CD4-positive, alpha-beta T cell treated with Interleukin-15 for 4 hours (primary cell): ENCODE results near the gene STAT2.
"Not testable (repeated sequence)": the region's sequence is repeated elsewhere in the genome, so short reads cannot be mapped to it uniquely, and the experiment has no call there.

Source experiments
- DNase-seq: peaks from one replicate; pipeline ENCODE4 v3.0.0-alpha.2; 2020; ENCODE audit warnings: low spot score

Gene STAT2

DNA sequence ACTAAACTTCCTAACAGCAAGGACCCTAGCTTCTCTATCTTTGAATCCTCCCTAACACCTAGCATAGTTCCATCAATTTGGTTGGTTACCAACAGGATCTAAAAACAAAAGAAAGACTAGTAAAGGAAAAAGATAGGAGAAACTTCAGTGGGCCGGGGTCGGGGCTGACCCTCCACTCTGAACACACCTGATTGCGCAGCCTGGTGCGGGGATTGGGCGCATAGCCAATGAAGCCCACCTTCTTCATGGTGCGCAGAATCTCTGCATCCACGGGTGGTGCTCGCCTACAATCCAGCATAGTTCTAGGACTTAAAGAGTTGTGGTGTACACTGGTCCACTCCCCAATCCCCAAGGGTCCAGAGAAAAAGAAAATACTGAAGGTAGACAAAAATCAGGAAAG, 33.8 kb downstream of the STAT2 start:
- no peak for DNase-seq

- no peak for DNase-seq
Measured at GRCh38 chr12:56324206-56324605, 35.7 kb downstream of the STAT2 start.

GRCh38 chr12:56321610-56322009, 38.3 kb downstream of the STAT2 start:
- not testable (repeated sequence) for DNase-seq

DNA sequence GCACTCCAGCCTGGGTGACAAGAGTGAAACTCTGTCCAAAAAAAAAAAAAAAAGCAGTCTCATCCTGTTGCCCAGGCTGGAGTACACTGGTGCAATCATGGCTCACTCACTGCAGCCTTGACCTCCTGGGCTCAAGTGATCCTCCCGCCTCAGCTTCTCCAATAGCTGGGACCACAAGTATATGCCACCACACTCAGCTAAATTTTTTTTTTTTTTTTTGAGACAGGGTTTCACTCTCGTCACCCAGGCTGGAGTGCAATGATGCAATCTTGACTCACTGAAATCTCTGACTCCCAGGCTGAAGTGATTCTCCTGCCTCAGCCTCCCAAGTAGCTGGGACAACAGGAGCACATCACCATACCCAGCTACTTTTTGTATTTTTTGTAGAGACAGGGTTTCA, 38.9 kb downstream of the STAT2 start:
- no peak for DNase-seq

DNA sequence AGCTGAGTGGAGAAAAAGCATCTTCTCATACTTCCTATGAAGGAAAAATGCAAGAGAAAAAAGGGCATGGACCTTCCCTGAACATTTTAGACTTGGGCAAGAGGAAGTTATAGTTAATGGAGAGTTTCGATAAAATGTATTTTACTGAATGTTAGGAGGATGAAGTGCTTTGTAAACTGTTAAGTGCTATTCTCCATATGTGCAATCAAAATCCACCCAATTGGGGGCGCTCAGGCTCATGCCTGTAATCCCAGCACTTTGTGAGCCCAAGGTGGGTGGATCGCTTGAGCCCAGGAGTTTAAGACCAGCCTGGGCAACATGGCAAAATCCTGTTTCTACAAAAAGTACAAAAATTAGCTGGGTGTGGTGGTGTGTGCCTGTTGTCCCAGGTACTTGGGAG, 42.2 kb downstream of the STAT2 start:
- no peak for DNase-seq

DNA sequence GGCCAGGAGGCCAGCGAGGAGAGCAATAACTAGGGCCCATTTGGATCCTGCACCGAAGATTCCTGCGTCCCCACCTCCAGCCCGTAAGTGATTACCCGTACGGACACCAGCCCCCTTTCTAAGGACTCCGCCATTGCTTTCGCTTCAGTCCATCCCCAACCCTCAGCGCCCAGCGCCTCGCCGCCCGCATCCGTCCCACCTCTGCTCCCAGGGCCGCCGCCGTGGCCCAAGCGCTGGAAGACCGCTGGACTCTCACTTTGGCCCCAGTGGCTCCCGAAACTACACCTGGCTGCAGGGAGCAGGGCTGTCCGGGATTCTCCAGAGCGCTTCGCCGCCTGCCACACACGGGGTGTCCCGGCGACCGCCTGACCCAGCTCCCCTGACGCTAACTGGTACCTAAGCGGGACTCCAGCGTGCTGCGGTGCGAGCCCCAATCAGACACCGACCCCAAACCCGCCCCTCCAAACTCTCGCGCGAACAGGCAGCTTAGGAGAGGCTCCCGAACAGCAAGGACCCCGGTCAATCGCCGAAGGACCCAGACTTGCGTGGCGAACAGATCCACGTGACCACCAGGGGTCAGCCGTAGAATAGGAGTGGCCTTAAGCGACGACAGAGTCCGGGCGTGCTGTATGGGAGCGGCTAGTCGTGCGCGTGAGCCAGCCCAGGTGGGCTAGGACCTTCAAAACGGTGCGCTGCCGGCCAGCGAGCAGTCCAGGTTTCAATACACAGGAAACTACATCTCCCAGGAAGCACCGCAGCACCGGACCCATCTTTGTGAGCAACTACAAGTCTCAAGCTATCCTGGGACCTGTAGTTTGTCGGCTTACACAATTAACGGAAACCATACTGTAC, 44.1 kb downstream of the STAT2 start, which contains the start of gene CNPY2:
Gene CNPY2, minus strand, starts transcription at position 367 of the 852 bp plus-strand sequence. CDS start 771 bp downstream, outside the sequence.
- DNase-seq = peak; percentile 96

DNA sequence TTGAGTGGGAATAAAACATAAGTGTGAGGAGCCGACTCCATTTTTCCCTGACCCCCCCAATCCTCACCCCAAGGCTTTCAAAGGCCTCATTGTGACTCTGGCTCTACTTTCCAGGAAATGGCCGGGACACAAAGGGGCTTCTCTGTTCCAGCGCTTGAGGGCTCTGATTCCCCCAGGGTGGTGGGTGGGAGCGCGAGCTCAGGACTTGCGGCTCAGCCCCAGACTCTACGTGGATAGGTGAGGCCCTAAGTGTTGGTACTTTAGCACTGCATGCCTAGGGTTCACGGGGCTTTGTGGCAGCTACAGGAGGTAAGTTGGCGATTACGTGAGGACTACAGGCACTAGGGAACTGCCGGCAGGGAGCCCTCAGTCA, 44.7 kb downstream of the STAT2 start:
- DNase-seq = no peak

- DNase-seq = no peak
Measured at GRCh38 chr12:56311003-56311402, 48.9 kb downstream of the STAT2 start.

- DNase-seq = no peak
Measured at GRCh38 chr12:56308714-56309113, 51.2 kb downstream of the STAT2 start.

- DNase-seq = no peak
Measured at GRCh38 chr12:56307221-56307965, 52.5 kb downstream of the STAT2 start.

GRCh38 chr12:56304872-56305590, 54.9 kb downstream of the STAT2 start:
- no peak for DNase-seq

DNA sequence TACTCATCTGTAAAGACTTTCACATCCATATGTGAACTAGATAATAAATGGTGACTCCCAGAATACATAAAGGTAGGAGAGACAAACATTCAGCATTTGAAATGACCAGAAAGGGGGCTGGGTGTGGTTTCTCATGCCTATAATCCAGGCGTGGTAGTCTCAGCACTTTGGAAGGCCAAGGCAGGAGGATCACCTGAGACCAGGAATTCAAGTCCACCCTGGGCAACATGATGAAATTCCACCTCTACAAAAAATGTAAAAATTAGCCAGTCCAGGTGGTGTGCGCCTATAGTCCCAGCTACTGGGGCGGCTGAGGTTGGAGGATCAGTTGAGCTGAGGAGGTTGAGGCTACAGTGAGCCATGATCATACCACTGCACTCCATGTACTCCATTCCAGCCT, 55.6 kb downstream of the STAT2 start:
- DNase-seq = no peak

DNA sequence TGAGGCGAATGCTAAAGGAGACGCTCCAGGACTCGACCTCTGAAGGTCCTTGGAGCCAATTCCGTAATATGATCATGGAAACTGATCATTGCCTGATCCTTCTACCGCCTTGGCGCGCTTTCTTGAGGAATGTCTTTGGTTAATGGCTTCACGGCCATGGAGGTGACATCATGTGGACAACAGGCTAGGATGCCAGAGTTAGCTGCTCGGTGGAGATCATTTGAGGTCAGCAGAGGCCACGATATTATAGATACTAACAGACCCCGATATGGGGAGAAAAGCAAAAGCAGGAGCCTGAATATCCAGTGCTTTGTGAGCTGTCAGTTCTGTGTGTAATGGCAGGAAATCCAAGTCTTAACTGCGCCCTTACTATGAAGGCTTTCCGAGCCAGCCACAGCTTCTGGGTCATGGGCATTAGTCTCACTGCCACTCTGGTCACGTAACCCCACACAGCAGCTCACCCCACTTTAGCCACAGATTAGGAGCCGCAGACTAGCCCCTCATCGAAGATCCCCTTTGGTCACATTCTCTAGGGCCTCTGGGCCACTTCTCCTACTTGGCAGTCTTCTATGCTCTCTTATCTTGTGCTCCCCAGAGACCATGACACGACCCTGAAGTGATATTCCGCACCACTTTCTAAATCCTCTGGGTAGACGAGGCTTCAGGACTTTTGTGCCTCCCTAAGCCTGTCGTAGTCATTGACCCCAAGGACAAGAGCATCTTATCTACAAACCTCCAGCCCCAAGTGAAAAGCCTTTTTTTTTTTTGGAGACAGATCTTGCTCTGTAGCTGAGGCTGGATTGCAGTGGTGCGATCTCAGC, 59.1 kb downstream of the STAT2 start:
- no peak for DNase-seq

DNA sequence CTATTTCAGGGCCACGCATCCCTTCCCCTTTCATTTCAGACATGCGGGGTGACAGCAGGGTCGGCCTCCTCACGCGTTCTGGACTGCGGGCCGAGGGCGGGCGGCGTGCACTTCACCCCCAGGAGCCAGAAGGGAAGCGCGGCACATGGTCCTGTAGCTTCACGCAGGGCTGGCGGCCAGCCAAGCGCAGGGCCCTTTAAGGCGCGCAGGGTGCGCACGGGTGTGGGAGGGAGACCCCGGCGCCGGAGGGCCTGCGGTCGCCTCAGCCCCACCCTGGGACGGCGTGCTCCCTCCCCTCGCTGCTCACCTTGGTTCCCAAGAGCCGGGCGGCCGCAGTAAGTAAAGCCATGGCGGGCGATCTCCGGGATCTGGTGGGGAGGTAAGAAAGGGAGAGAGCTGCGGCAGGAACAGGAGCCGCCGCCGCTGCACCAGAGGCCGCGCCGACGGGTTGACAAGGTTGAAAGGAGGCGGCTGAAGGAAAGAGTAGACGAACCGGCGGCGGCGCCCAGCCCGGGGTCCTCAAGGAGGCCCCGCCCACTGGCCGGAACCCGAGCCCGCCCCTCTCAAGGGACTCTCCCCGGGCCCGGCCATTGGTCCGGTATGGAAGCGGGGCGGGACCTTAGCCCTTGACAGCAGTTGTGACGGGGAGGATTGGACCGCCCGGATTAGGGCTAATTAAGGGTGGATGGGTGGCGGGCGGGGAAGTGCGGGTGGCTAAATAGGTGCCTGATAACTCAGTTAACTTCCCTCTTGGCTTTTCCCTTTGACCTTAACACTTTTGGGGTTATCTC, 59.9 kb downstream of the STAT2 start, which contains the start of gene CS:
Gene CS, minus strand, starts transcription at position 478 of the 791 bp plus-strand sequence. Its CDS starts 129 bp downstream, at position 349.
- DNase-seq = peak; percentile 99

DNA sequence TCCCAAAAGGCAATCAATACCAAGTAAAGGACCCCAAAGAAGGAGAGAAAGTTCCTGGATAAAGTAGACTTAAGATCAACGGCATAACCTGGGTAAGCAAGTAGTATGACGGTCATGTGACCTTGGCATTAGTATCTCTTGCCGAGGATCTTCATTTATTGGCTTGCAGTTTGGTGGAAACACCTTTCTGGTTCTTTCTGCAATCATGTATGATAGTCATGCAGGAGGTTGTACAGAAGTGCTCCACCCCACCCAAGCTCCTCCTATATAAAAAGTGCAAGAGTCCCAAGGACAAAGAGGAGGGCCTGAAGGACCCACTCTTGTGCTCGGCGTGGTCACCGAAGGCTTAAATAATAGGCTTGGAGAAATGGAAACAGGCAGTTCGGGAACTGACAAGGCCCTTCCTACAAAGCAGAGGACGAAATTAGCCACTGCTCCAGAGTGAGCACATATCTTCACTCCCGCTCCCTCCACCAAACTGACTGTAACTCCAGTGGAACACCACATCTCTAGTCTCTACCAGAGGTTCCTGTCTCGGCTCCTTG, 60.5 kb downstream of the STAT2 start:
- peak; percentile 55 for DNase-seq

- DNase-seq = no peak
Measured at GRCh38 chr12:56298828-56299227, 61.1 kb downstream of the STAT2 start.

- no peak for DNase-seq
Measured at GRCh38 chr12:56297400-56297799, 62.5 kb downstream of the STAT2 start.

GRCh38 chr12:56296295-56296694, 63.6 kb downstream of the STAT2 start:
- DNase-seq = no peak

DNA sequence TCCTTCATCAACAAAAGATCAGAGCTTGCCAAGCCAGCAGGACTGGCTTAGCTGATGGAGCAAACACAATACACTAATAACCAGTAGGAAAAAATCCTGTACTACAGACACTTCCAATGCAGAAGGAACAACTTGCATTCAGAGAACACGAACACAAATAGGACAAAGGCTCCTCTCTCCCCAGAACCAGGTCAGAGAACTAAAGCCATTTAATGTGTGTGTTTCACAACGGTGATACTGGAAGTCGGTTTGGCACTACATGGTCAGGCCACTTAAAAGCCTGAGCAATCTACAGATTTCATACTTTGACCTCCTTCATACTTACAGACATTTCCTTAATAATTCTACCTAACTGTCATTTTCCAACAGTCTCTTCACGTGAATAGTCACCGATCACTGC, 66.1 kb downstream of the STAT2 start:
- DNase-seq = no peak
